Raji (cell line): ENCODE data around the gene SMURF1.

Source experiments
- POLR2A ChIP-seq: IDR thresholded peaks from 2 replicates; pipeline ENCODE4 v1.6.1; 2011; ENCODE audit warnings: low read depth, low read length, control low read depth; ENCODE audit not compliant: insufficient read depth

The SMURF1 gene

DNA sequence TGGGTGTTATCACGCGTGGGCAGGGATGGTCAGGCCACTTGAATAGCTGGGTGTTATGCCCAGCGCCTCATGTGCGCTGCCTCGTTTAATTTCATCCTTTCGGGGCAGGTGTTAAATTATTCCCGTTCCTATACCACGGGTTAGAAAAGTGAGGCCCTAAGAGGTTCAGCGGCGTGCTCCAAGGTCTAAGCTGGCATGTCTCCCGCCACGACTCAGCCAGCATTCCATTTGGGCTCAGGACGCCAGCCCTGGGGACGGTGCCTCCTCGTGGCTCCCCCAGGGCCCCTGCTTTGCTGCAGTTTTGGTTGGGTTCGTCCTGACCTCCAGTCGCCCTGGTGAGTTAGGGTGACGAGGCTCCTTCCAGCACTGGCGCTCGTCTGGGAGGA is 141.1 kb downstream of the SMURF1 start:
- no peak for TF ChIP-seq POLR2A

DNA sequence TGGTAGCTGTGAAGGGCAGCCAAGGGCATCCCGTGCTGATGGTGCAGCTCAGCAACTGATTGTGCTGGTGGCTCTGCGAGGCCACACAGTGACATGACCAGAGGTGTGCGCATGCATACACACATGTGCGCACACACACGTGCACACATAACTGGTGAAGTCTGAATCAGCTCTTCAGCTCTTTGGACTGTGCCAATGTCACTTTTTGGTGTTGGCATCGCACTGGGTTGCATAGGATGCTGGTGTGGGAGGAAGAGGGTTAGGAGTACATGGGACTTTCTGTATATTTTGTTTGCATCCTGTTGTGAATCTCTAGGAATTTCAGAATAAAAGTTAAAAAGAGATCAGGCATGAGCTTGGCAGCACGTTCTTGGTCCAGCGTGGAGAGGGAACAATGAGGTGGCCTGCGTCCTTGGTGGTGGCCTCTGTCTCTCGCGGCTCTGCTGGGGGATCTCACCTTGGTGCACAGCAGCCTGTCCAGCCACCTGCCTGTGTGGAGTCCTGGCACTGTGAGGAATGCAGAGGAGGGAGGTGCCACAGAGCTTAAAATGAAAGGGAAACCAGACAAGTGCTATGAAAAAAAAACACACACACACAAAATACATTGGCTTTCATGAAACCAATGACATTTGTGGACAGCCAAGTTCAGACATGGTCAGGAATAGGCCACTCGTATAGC is 141.6 kb downstream of the SMURF1 start:
- TF ChIP-seq POLR2A: no peak

DNA sequence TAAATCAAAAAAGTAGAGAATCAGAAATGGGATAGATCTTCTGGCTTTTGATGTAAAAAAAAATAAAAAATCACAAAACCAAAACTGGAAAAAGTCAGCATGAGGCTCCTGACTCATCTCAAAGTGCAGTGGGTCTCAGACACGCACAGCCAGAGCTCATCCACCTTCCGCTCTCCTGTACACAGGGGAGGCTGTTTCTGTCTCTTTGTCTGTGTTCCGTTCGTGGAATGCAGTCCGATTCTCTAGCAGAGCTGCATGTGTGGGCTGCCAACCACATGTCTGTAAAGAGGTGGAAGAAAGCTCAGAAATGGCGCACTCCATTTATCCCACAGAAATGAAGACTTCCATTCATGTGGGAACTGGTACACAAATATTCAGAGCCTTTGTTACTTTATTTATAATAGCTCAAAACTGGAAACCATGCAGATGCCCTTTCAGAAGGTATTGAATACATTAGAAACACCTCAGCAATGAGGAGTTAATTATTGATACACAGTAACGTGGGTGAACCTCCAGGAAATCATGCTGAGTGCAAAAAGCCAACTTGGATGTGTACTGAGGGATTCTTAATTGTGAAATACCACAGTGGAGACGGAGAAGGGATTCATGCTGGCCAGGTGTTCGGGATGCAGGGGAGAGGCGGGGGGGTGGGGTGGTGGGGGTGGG is 142.3 kb downstream of the SMURF1 start:
- no peak for TF ChIP-seq POLR2A

DNA sequence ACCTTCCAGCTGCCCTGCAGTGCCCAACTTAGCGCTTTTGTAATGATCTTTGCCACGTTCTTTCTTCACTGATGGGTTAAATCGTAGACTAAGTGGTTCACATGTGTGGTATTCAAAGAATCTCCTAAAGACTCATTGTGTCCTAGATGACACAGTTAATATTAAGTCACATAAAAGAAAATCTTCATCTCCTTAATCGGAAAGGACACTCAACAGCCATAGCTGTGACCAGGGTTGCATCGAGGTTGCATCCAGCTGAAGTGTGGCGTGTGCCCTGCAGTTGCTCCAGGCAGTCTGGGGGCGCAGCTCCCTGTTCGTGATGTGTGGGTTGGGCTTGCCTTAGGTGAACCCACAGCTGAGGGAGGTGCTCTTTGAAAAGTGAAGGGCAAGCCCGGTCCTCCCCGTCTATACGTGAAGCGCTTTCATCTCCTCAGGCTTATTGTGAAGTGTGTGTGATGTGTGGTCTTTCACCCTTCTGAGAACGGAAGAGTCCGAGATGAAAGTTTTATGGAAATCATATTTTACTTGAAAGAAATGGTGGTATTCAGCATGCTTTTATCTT is 142.9 kb downstream of the SMURF1 start:
- TF ChIP-seq POLR2A: no peak

DNA sequence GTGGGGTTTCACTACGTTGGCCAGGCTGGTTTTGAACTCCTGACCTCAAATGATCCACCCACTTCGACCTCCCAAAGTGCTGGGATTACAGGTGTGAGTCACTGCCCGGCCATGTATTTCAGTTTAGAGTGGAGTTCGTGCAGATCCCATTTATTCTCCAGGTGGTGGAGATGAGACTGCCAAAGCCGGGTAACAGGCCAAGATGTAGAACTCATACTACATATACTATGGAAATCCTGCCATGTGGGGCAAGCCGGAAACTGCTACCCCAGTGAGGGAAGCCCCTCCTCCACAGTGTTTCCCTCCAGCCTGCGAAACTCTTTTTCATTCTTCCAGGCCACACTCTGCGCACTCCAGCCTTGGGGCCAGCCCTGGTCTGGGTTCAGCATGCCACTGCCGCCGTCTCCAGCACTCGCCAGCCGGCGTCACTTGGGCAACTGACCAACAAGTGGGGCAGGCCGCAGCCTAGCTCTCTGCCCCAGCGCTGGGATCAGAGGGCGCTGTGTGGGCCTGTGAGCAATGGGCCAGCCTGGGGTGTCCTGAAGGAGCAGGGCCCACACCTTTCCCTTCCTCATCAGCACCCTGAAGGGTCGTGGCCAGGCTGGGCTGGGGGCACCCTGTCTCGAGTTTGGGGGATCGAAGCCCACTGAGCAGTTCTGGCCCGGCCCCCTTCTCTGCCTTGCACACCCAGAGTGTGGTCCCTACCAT is 143.6 kb downstream of the SMURF1 start:
- TF ChIP-seq POLR2A: no peak

DNA sequence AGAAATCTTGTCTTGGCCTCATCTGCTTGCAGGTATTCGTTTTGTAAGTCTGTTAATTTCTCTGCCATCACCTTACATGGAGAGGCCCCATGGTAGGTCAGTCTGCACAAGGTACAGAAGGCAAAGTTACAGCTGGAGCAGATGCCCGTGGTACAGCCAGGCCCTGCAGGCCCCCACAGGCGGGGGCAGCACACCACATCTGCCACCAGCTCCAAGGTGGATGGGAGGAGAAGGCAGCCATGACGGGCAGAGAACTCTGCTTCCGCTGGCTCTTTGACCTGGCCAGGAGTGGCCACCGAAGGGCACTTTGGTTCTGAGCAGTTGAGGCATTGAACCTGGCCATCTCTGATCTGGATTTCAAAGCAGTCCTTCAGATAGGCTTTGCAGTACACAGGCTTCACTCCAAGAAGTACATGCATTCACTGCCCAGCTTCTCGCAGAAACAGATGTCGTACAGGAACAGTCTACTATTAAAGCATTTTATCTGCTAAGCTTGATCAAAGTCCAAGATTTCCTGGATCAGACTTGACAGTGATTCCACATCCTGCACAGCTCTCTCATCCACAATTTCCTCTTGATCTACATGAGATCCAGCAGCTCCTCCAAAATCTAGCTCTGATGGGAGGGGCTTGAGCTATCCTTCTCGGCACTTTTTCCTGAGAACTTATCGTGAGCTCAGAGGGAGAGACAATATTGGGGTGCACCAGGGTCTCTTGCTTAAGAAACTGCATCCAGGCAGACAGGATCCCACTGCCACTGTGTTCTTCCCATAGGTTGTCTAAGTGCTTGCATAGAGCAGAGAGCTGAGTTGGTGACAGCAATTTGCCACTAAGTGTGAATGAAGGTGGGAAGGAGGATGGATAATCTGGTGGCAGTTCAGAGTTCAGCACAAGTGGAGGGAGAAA is 144.8 kb downstream of the SMURF1 start:
- no peak for TF ChIP-seq POLR2A

DNA sequence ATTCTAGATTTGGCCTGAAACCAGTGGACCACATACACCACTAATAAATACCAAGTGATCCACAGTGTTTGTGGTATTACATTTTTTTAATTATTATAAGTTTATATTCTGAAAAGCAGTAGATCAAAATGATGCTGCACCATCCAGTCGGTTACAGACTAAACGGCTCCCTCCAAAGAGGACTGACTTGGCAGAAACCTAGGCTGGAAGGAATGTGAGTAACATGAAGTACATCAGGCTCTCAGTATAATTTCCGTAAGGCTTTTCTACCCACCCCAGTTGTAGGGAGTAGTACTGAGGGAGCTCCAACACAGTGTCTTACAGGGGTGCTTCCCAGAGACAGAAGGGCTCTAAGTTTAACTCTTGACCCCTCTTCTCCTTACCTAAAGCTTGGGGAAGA is 146.1 kb downstream of the SMURF1 start:
- no peak for TF ChIP-seq POLR2A

DNA sequence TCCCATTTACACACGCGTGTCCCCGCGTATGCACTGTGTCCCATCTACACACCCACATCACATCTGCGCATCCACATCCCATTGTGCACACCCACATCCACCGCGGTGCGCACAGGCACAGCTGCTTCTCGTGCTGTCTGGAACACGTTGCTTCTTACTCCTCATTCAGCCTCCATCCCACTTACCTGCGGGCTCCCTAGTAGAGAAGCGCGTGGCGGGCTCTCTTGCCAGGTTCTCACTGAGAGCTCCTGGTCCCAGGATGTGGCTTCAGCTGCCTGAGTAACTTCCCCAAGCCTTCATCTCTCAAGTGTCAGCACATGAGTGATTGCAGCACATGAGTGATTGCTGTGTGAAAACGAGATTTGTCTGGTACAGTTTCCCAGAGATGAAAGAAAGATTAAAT is 147.8 kb downstream of the SMURF1 start:
- TF ChIP-seq POLR2A: no peak

DNA sequence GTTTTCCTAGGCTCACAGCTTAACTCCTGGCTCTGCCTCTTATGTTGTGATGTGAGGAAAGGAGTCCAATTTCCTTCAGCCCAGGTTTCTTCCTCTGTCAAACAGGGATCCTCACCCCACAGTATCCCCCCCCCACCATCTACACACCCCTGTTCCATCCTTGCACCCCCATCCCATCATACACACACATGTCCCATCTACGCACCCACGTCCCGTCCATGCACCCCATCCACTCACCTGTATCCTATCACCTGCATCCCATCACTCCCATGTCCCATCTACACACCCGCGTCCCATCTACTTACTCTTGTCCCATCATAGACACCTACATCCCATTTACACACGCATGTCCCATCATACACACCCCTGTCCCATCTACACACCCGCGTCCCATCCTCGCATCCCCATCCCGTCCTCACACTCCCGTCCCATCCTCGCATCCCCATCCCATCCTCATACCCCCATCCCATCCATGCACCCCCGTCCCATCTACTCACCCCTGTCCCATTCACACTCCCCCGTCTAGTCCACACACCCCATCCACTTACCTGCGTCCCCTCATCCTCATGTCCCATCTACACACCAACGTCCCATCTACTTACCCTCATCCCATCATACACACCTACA is 148.3 kb downstream of the SMURF1 start:
- no peak for TF ChIP-seq POLR2A

DNA sequence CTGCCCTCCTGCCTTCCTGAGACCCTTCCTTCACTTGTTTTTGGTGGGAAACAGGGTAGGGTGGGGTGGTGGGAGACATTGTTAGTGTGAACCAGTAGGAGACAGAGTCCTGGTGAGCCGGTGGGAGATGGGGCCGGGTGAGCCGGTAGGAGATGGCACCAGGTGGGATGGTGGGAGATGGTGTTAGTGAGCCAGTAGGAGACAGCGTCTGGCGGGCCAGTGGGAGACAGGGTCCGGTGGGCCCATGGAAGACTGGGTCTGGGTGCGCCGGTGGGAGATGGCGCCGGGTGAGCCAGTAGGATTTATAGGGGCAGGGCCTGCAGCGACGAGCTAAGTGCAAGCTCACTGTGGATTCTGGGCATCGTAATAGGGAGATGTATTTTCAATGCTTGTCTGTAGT is 148.8 kb downstream of the SMURF1 start:
- no peak for TF ChIP-seq POLR2A

DNA sequence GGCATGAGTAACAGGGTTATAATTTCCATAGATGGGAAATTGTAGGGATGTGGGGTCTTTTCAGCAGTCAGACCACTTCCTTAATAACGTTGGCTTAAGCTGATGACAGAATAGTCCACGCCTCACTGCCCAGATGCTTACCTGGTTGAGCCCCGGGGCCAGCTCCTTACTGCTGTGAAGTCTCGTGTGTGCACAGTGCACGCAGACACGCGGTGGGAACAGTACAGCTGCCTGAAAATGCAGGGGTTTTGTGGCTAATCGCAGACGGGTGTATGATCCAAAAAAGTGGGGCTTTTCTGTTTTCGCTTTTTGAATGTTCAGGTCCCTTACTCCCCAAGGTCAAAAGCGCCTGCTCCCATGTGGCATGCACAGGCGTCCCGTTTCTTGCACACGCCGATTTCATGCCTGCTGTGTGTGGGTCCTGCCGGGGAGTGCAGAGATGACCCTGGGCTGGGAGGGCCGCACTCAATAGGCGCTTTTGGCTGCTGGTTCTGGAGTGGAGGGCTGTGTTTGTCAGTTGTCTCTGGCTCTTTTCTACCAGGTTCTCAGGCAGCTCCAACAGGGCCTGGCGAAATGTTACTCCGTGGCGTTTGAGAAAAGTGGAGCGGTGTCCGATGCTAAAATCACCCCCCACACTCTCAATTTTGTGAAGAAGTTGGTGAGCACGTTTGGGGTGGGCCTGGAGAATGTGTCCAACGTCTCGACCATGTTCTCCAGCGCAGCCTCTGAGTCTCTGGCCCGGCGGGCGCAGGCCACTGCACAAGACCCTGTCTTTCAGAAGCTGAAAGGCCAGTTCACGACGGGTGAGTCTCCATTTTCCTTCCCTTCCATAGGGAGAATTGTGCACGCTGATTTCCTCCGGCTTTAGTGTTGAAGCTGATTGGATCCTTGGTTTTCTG is 149.6 kb downstream of the SMURF1 start:
- no peak for TF ChIP-seq POLR2A

DNA sequence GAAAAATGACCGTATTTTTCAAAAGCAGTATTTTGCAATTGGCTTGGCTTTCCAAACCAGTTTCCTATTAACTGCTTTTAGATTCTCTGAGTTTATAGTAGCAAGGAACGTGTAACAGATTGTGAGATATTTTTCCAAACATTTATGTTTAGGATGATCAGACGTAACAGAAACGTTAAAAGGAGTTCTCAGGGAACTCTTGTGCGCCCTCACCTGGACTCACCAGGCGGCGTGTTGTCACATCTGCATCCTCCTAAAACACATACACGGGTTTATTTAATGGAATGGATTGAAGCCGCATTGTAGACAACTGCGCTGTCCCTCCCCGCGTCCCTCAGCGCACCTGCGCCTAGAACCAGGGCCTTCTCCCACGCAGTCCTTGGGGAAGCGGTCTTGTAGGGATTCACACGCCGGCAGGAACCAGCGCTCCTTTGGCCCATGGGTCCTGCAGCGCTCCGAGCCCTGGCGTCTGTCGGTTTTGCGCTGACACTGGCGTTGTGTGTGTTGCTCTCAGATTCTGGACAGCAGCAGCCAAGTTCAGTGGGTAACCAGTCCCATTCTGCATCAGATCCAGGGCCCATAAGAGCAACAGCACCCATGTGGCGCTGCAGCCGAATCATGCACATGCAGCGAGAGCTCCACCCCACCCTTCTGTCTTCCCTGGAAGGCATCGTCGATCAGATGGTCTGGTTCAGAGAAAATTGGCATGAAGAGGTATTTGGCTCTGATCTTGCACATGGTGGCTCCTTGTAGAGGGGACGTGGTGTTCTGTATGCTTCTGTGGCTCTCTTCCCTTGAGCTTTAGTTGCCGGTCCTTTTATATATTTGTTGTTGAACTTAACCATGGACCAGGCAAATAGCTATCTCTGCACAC is 150.6 kb downstream of the SMURF1 start:
- TF ChIP-seq POLR2A: no peak

DNA sequence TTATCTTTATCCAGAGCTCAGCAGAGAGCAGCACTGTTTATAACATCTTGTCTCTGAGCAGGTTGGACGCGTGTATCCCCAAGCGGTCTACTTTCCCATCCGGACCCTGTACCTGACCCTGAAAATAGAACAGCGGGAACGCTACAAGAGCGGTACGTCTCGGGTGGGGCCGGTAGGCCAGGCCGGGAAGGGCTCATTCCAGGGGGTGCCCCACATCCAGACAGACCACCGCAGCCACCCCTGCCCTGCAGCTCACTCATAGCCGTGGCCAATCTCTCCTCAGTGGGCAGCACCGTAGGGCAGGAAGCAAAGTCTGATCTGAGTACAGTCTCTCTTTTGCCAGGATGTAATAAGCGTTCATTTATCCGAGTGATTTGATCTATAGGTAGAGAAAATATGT is 151.8 kb downstream of the SMURF1 start:
- no peak for TF ChIP-seq POLR2A
